PFSK-1 (cell line): ENCODE results near the gene GNPTG.

Experiments
- FOXP2 ChIP-seq: optimal IDR thresholded peaks from 2 replicates; pipeline ENCODE3; 2011; ENCODE audit warnings: borderline replicate concordance, control low read depth, inconsistent platforms; ENCODE audit not compliant: insufficient read depth; ENCODE audit errors: extremely low read length, extremely low read depth
- POLR2AphosphoS5 ChIP-seq: IDR thresholded peaks from 2 replicates; pipeline ENCODE4 v1.6.1; 2012; ENCODE audit warnings: low read depth, mild to moderate bottlenecking, control low read depth, low read length, moderate library complexity
- SIN3A ChIP-seq: IDR thresholded peaks from 2 replicates; pipeline ENCODE4 v1.6.1; 2012; ENCODE audit warnings: mild to moderate bottlenecking, low read length, moderate library complexity, borderline replicate concordance; ENCODE audit not compliant: insufficient read depth
- TAF1 ChIP-seq: IDR thresholded peaks from 2 replicates; pipeline ENCODE4 v1.6.1; 2012; ENCODE audit warnings: low read length, control low read depth, borderline replicate concordance; ENCODE audit not compliant: insufficient read depth
- TF ChIP-seq, protein P1 (sequence below), 2 experiments: IDR thresholded peaks; 2 replicates each; pipeline versions ENCODE4 v1.6.1 to v1.8.0; 2011 to 2012; ENCODE audit warnings: low read depth in 2 of 2, low read length in 2 of 2, control low read depth in 1 of 2, inconsistent platforms in 1 of 2, mild to moderate bottlenecking in 1 of 2, moderate library complexity in 1 of 2; ENCODE audit not compliant: insufficient read depth in 1 of 2

- TF ChIP-seq, protein P1, sequence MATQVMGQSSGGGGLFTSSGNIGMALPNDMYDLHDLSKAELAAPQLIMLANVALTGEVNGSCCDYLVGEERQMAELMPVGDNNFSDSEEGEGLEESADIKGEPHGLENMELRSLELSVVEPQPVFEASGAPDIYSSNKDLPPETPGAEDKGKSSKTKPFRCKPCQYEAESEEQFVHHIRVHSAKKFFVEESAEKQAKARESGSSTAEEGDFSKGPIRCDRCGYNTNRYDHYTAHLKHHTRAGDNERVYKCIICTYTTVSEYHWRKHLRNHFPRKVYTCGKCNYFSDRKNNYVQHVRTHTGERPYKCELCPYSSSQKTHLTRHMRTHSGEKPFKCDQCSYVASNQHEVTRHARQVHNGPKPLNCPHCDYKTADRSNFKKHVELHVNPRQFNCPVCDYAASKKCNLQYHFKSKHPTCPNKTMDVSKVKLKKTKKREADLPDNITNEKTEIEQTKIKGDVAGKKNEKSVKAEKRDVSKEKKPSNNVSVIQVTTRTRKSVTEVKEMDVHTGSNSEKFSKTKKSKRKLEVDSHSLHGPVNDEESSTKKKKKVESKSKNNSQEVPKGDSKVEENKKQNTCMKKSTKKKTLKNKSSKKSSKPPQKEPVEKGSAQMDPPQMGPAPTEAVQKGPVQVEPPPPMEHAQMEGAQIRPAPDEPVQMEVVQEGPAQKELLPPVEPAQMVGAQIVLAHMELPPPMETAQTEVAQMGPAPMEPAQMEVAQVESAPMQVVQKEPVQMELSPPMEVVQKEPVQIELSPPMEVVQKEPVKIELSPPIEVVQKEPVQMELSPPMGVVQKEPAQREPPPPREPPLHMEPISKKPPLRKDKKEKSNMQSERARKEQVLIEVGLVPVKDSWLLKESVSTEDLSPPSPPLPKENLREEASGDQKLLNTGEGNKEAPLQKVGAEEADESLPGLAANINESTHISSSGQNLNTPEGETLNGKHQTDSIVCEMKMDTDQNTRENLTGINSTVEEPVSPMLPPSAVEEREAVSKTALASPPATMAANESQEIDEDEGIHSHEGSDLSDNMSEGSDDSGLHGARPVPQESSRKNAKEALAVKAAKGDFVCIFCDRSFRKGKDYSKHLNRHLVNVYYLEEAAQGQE (IDR thresholded peaks at IDR 0.05; ENCODE audit: insufficient read depth in 1 of 2, low read depth in 2 of 2, low read length in 2 of 2): no peak
- TF ChIP-seq POLR2AphosphoS5: no peak
- TF ChIP-seq TAF1: no peak
- TF ChIP-seq FOXP2: no peak
- no peak for TF ChIP-seq SIN3A
These were observed 1.8 kb upstream of the GNPTG start for GRCh38 chr16:1349951-1350350.
